ENCODE data around the gene ACOXL.

GRCh38 chr2:111145951-111146350, 413.6 kb downstream of the ACOXL start:
- no peak for TF ChIP-seq EP300 (IDR thresholded peaks at IDR 0.05; ENCODE audit: low read depth)
- no peak for TF ChIP-seq CTCF (IDR thresholded peaks at IDR 0.05)
- no peak for TF ChIP-seq POLR2AphosphoS5 (IDR thresholded peaks at IDR 0.05)

All from transverse colon (tissue), 4 donors.